Measurements from ENCODE around the gene FBXO48. TPM values are rescaled to one million over a fixed set of nuclear protein-coding genes. Genes with fewer than 3 reads are reported as not detected.
A peak's percentile ranks its signal among the peaks of the same experiment; 100 is the strongest.

The FBXO48 gene, protein sequence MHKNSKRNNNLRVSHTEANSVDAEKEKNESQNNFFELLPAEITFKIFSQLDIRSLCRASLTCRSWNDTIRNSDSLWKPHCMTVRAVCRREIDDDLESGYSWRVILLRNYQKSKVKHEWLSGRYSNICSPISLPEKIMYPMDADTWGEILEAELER
- 1 to 10 TPM; 1.5 TPM for total RNA-seq
- polyA plus RNA-seq (ENCODE audit: insufficient read length in 6 of 6), result 1 to 10 TPM; 2.3 to 3.2 (median 2.6) TPM
- long read RNA-seq, donor 1, result 0 reads
- long read RNA-seq, donor 2, full-length matches to known transcripts, result 1 of 1 reads
- long read RNA-seq, donor 2, partial matches to known transcripts, result 0 of 1 reads
- long read RNA-seq, donor 2, other reads (novel, unspliced or antisense), result 0 of 1 reads
- long read RNA-seq, donor 3, result 0 reads
- long read RNA-seq, donor 4, full-length matches to known transcripts, result 1 of 3 reads
- long read RNA-seq, donor 4, partial matches to known transcripts, result 0 of 3 reads
- long read RNA-seq, donor 4, other reads (novel, unspliced or antisense), result 2 of 3 reads
- long read RNA-seq, donor 5, result 0 reads
- long read RNA-seq, donor 6, result 0 reads
- long read RNA-seq, donor 7, full-length matches to known transcripts, result 1 of 1 reads
- long read RNA-seq, donor 7, partial matches to known transcripts, result 0 of 1 reads
- long read RNA-seq, donor 7, other reads (novel, unspliced or antisense), result 0 of 1 reads
- long read RNA-seq, donor 8, result 0 reads
- long read RNA-seq, donor 9, result 0 reads
- long read RNA-seq, donor 10, result 0 reads
- long read RNA-seq, donor 11, result 0 reads
- long read RNA-seq, donor 12, result 0 reads

DNA sequence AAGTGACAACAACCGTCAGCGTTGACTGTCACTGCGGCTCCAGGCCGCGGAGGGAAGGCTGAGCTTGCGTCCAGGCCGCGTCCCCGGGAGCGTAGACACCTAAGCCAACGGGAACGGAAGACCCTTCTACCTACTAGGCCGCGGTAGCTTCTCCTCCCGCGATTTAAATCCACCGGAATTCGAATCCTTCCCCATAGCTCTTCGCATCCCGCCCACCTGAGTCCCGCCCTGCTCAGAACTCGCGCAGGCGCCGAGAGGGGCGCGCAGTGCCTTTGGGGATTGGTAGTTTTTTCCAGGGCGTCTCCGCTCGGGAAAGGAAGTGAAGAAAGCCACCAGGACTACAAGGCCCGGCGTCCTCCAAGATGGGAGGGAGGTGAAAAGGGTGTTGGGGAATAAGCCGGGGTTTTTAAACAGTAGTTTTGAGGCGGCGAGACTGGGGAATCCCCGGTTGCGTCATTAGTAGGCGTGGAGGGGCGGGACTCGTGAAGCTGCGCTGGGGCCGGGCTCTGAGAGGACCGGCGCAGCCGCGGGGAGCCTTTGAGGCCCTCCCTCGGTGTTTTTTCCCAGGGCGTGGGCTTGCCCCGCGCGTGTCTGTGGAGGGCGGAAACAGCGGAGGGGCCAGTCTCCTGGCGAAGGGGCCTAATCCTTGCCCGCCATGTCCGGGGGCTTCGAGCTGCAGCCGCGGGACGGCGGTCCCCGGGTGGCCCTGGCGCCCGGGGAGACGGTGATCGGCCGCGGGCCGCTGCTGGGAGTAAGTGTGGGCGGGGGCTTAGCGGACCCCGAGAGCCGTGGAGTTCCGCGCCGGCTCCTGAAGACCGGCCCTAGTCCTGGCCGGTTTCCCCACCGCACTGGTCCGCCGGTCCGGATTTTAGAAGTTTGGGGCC is at the start of gene FBXO48, which contains the start of gene APLF:
FBXO48 (minus strand) TSS at position 218 of the 884 bp plus-strand sequence. CDS start 2,149 bp downstream, outside the sequence.
APLF (plus strand) TSS at position 509 of the 884 bp plus-strand sequence; CDS start at position 656, 147 bp downstream.
- no peaks in the 10 kb centered on the region for H3K27me3 ChIP-seq
- intact Hi-C loops (cut with DNase I), result no loop called here
- TF ChIP-seq, protein P1, sequence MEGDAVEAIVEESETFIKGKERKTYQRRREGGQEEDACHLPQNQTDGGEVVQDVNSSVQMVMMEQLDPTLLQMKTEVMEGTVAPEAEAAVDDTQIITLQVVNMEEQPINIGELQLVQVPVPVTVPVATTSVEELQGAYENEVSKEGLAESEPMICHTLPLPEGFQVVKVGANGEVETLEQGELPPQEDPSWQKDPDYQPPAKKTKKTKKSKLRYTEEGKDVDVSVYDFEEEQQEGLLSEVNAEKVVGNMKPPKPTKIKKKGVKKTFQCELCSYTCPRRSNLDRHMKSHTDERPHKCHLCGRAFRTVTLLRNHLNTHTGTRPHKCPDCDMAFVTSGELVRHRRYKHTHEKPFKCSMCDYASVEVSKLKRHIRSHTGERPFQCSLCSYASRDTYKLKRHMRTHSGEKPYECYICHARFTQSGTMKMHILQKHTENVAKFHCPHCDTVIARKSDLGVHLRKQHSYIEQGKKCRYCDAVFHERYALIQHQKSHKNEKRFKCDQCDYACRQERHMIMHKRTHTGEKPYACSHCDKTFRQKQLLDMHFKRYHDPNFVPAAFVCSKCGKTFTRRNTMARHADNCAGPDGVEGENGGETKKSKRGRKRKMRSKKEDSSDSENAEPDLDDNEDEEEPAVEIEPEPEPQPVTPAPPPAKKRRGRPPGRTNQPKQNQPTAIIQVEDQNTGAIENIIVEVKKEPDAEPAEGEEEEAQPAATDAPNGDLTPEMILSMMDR (IDR thresholded peaks at IDR 0.05), result no peak
- H3K36me3 ChIP-seq, result no peaks in the 10 kb centered on the region
- DNase-seq, result peak; percentile 98 to 99 (median 98)
- no peaks in the 10 kb centered on the region for H3K9me3 ChIP-seq
- peak; percentile 98 for ATAC-seq
- peak within 1 kb of the TSS; percentile 79 to 85 for H3K4me3 ChIP-seq
- peaks cover 0 to 23% of the 10 kb centered on the region in 2 donors for H3K4me1 ChIP-seq
- peak within 1 kb of the TSS; percentile 84 to 89 for H3K27ac ChIP-seq

DNA sequence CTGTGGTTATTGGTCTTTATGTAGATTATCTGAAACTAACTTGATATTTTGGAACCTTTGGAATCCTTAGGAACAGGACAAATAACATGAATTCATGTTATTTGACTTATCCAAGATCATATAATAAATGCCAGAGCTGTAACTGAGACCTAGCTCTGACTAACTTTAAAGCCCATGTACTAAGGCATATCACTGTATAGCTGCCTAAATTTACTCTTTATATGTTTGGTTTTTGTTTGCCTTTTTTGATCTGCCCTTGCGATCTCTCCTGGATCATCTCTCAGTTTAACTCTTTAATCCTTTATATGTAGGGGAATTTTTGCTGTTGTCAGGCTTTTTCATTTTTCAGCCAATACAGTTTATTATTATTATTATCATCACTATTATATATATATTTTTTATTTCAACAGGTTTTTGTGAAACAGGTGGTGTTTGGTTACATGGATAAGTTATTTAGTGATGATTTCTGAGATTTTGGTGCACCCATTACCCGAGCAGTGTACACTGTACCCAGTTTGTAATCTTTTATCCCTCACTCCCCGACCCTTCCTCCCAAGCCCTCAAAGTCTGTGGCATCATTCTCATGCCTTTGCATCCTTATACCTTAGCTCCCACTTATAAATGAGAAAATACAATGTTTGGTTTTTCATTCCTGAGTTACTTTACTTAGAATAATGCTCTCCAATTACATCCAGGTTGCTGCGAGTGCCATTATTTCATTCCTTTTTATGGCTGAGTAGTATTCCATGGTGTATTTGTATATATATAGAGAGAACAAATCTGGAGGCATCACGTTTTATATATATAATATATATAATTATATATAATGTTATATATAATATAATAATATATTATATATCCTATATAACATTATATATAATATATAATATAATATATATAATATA is 49.2 kb upstream of the FBXO48 start:
- DNase-seq, result no peak
- Histone ChIP-seq H3K4me1 (no peaks in the 10 kb centered on the region), H3K4me3 (no peak overlapping the region), H3K27ac (no peak overlapping the region), H3K9me3 (no peaks in the 10 kb centered on the region), H3K27me3 (no peaks in the 10 kb centered on the region), H3K36me3 (no peaks in the 10 kb centered on the region)
- intact Hi-C loops (cut with DNase I), result no loop called here
- no peak for ATAC-seq
- TF ChIP-seq, protein P1 (IDR thresholded peaks at IDR 0.05), result no peak

DNA sequence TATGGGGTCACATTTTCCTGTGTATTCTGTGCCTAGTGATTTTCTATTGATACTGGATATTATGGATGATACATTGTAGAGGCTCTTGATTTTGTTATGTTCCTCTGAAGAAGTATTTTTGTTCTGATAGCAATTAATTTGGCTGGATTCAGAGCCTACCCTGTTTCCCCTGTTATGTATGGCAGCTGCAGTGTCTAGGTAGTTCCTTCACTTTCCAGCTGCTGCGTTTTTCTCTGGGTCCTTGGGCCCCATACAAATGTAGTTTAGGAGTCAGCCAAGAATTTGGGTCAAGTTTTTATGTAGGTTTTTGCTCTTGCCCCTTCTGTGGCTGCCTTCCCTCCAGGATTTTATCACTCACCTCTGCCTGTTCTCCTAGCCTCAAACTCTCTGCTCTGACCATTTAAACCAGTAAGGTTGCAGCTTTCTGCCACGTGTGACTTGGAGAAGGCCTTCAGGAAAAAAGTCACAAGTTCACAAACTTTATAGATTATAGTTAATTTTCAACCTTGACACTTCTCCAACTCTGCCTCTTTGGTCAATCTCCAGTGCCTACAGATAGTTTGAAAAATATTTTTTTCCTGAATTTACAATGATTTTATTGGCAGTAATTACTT is 47.3 kb upstream of the FBXO48 start:
- Histone ChIP-seq H3K36me3 (no peaks in the 10 kb centered on the region), H3K27me3 (no peaks in the 10 kb centered on the region), H3K4me1 (no peaks in the 10 kb centered on the region), H3K4me3 (no peak overlapping the region), H3K9me3 (no peaks in the 10 kb centered on the region), H3K27ac (no peak overlapping the region)
- TF ChIP-seq, protein P1 (IDR thresholded peaks at IDR 0.05), result no peak
- no peak for ATAC-seq
- intact Hi-C loops (cut with DNase I), result no loop called here
- no peak for DNase-seq

DNA sequence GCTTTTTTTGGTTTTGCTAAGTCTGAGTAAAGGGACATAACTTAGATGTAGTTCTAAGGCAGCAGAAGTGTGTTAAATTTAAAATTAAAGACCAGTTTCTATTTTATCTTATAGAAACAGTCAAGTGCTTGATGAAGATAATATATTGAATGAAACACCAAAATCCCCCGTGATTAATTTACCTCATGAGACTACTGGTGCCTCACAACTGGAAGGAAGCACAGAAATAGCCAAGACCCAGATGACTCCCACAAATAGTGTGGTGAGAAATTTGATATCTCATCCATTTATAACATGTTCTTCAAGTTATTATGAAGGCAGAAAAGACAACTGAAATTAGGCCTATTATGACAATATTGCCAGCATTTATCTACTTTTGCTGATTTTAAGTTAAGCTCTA is 45.9 kb upstream of the FBXO48 start:
- no peaks in the 10 kb centered on the region for H3K36me3 ChIP-seq
- intact Hi-C loops (cut with DNase I), result no loop called here
- no peak overlapping the region for H3K4me3 ChIP-seq

More for the DNA sequence above, 45.9 kb upstream of the FBXO48 start:
- TF ChIP-seq, protein P1 (IDR thresholded peaks at IDR 0.05), result no peak
- no peaks in the 10 kb centered on the region for H3K27me3 ChIP-seq
- no peaks in the 10 kb centered on the region for H3K4me1 ChIP-seq
- no peak overlapping the region for H3K27ac ChIP-seq
- no peak for DNase-seq
- no peak for ATAC-seq
- H3K9me3 ChIP-seq, result peaks cover 0 to 3% of the 10 kb centered on the region in 2 donors

Measured in left lung (tissue), 14 donors.